GM18951 (cell line): Measurements from ENCODE around the gene SPDYE4.
A peak's percentile ranks its signal among the peaks of the same experiment; 100 is the strongest.
"Not testable (repeated sequence)": the region's sequence is repeated elsewhere in the genome, so short reads cannot be mapped to it uniquely, and the experiment has no call there.

ENCODE experiments used
- POLR2A ChIP-seq: IDR thresholded peaks from 4 replicates; pipeline ENCODE4 v1.6.1; 2011; ENCODE audit warnings: mild to moderate bottlenecking; ENCODE audit not compliant: insufficient read length, insufficient read depth; ENCODE audit errors: extremely low read depth
- in situ Hi-C: fragments of 300-500 bp; cut with MboI; formaldehyde crosslinking; loops from one replicate; pipeline ENCODE4 v1.12.0; 2022; ENCODE audit warnings: low sequenced_read_pairs, mixed read lengths, inconsistent platforms; ENCODE audit not compliant: unreplicated experiment

SPDYE4 gene, protein sequence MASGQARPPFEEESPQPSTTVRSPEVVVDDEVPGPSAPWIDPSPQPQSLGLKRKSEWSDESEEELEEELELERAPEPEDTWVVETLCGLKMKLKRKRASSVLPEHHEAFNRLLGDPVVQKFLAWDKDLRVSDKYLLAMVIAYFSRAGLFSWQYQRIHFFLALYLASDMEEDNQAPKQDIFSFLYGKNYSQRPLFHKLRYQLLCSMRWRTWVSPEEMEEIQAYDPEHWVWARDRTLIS

DNA sequence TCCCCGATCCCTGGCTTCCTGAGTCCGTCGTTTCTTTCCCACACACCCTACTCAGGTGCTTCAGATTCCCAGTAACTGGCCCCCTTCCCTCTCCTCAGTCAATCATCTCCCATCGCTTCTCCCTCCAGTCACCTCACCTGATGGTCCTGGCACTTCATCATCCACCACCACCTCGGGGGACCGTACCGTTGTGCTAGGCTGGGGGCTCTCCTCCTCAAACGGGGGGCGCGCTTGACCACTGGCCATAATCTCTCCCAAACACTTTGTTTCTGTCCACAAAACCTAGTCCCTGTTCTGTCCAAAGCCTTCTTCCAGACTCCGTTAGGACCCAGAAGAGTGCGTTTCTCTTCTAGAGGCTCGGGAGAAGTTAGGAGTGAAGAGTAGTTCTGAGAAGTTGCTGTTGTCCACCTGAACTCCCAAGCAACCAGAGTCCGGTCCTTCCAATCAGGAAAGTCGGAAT, at the start of gene SPDYE4:
SPDYE4 (minus strand) TSS at position 410 of the 460 bp plus-strand sequence; CDS start at position 246, 164 bp downstream.
- no peak for TF ChIP-seq POLR2A
- in situ Hi-C loops: no loop called here

DNA sequence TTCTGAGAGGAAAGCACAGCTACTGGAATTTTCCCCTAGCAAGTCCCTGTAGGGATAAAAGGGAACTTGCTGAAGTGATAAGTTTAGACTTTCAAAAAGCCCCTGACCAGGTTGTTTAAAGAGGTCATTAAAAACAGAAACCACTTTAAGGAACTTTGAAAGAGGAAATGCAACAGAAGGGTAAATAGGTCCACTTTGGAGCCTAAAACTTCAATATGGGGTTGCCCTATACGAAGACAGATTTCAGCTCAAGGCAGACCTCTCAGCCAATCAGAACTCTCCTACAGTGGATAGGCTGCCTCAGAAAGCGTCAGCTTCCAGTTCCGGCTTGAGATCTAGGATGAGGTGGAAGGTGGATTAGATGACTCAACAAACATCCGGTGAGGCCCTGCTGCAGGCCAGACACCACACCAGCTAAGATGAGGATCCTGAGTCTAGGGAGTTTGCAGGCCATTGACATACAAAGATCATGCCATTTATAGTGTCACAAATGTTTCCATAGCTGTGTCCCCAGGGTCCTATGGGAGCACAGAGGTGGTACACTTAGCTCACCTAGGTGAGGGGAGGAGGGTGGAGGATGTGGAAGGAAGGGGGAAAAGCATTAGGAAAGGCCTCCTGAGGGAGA, 48.7 kb upstream of the SPDYE4 start:
- peak; percentile 30 for TF ChIP-seq POLR2A
- in situ Hi-C loops: no loop called here

- TF ChIP-seq POLR2A: no peak
- in situ Hi-C loops: no loop called here
These were observed 48.0 kb upstream of the SPDYE4 start for GRCh38 chr17:8806253-8806925.

DNA sequence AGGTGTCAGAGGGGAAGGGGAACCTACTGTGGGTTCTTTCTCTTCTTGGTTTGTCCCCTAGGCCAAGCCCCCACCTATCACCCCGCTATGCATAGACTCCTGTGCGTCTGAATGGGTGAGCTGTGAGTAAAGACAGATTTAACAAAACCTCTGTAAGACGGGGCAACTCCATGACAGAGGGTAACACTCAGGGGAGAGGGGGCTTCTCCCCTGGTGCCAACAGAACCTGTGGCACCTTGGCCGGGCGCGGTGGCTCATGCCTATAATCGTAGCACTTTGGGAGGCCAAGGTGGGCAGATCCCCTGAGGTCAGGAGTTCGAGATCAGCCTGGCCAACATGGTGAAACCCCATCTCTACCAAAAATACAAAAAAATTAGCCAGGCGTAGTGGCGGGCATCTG, 47.0 kb upstream of the SPDYE4 start:
- in situ Hi-C loops: not testable (repeated sequence)

DNA sequence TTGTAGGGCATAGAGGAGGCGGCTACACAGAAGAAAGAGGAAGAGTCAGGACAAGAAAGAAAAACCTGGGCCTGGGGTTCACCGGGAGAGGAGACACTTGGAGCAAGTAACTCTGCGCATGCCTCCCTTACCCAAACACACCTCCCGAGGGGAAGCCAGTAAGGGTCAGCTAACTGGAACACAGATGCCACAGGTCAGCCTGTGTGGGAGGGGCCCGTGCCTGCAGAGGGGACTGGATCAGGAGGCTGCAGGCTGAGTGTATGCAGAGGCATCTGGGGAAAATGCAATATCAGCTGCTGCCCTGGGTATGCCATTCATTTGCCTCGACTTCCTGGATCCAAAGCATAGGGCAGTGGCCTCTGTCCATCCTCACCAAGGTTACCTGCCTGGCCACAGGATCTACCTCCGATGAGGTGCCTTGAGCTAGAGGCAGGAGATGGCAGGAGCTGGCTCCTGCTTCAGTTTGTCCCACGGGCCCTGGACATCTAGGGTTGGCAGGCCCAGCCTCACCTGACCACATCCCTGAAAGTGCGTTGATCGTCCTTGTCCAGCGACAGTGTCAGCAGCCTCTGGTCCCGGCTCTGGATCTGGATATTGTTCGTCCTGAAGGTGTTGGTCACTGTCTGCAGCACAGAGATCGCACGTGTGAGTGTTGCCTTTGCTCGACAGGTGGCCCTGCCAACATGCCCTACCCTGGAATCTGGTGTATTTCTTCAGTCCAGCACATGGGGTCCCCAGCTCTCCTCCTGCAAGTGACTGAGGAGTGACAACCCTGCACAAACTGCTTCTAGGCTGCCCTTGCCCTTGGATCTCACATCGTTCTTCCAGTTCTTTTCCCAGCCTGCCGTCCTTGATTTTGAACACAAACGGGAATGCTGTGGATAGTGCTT, 45.4 kb upstream of the SPDYE4 start:
- in situ Hi-C loops: no loop called here
- no peak for TF ChIP-seq POLR2A

DNA sequence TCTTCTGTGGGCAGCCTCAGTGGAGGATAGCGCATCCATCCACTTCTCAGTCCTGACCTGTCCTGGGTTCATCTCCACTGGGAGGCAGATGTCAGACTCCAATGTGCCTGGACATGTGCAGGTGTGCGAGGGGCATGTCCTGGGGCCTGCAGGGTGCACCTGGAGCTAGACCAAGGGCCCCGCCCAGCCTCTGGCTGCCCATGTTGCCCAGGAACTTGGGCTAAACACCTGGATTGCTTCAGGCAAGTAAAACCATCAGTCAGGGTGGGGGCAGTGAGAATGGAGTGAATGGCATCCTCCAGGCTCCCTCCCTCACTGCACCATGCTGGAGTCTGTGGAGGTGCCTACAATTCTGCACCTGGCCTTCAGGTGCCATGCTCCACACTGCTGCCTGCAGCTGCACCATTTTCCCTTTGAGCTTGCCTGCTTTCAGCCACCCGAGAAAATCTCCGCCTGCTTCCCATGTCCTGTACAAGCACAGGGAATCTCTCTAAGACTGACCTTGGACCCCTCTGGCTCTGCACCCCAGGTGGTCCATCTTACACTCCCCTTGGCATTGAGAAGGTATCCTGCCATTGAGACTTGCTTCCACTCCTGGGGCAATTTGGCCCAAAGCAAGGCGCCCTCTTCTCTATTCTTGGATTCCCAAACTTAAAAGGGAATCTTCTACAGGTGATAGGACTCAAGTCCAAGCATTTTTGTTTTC, 42.9 kb upstream of the SPDYE4 start:
- in situ Hi-C loops: no loop called here
- TF ChIP-seq POLR2A: no peak

DNA sequence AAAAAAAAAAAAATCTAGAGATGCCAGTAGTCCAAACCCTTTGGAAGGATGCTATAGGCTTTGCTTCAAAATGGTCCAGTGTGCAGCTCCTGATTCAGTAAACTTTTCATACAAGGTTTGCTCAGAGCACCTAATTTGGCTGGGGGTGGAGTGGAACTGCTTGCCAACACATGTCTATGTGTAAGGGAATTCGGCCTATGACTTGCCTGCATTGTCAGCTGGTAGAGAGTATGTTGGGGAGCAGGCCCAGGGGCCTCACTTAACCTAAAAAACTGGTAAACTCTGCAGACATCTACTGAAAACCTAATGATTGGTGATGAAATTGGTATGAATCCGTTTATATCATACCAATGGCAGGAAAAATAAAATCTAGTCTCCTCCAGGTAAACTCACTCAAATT, 42.3 kb upstream of the SPDYE4 start:
- in situ Hi-C loops: no loop called here
- TF ChIP-seq POLR2A: no peak

- no peak for TF ChIP-seq POLR2A
- in situ Hi-C loops: no loop called here
These were observed 41.3 kb upstream of the SPDYE4 start for GRCh38 chr17:8799570-8800212.

GRCh38 chr17:8798846-8799569, 40.7 kb upstream of the SPDYE4 start, which contains the start of gene MFSD6L:
Gene MFSD6L, minus strand, starts transcription at chr17:8799365. Its CDS starts 245 bp downstream, at chr17:8799120.
- no peak for TF ChIP-seq POLR2A
- in situ Hi-C loops: no loop called here

GRCh38 chr17:8798176-8798845, 40.0 kb upstream of the SPDYE4 start:
- in situ Hi-C loops: no loop called here
- TF ChIP-seq POLR2A: no peak

- no peak for TF ChIP-seq POLR2A
- in situ Hi-C loops: no loop called here
These were observed 39.4 kb upstream of the SPDYE4 start for GRCh38 chr17:8797621-8798175.
